Astrocyte of the cerebellum (primary cell): ENCODE data around the gene TNFRSF19.
A peak's percentile ranks its signal among the peaks of the same experiment; 100 is the strongest.

ENCODE experiments used
- DNase-seq: peaks from one replicate; pipeline ENCODE4 v3.0.0-alpha.2; 2011; ENCODE audit warnings: low read depth
- H3K4me3 ChIP-seq: 2 replicates; pipeline ENCODE4 v1.5.1; 2011; ENCODE audit warnings: mild to moderate bottlenecking, low read depth, low read length, moderate library complexity
- in situ Hi-C: cut with HindIII; loops from 2 replicates; pipeline ENCODE4 v1.10.0; 2017; ENCODE audit warnings: low sequenced_read_pairs
- TF ChIP-seq, protein P1 (sequence below): IDR thresholded peaks from 2 replicates; pipeline ENCODE4 v1.5.1; 2012; ENCODE audit warnings: low read length, low read depth, moderate library complexity, mild to moderate bottlenecking; ENCODE audit errors: missing control alignments

Gene TNFRSF19

GRCh38 chr13:23610966-23611491 is 40.8 kb downstream of the TNFRSF19 start:
- TF ChIP-seq, protein P1, sequence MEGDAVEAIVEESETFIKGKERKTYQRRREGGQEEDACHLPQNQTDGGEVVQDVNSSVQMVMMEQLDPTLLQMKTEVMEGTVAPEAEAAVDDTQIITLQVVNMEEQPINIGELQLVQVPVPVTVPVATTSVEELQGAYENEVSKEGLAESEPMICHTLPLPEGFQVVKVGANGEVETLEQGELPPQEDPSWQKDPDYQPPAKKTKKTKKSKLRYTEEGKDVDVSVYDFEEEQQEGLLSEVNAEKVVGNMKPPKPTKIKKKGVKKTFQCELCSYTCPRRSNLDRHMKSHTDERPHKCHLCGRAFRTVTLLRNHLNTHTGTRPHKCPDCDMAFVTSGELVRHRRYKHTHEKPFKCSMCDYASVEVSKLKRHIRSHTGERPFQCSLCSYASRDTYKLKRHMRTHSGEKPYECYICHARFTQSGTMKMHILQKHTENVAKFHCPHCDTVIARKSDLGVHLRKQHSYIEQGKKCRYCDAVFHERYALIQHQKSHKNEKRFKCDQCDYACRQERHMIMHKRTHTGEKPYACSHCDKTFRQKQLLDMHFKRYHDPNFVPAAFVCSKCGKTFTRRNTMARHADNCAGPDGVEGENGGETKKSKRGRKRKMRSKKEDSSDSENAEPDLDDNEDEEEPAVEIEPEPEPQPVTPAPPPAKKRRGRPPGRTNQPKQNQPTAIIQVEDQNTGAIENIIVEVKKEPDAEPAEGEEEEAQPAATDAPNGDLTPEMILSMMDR = no peak
- DNase-seq = peak; percentile 41
- in situ Hi-C loops = no loop called here
- no peak overlapping the region for H3K4me3 ChIP-seq

DNA sequence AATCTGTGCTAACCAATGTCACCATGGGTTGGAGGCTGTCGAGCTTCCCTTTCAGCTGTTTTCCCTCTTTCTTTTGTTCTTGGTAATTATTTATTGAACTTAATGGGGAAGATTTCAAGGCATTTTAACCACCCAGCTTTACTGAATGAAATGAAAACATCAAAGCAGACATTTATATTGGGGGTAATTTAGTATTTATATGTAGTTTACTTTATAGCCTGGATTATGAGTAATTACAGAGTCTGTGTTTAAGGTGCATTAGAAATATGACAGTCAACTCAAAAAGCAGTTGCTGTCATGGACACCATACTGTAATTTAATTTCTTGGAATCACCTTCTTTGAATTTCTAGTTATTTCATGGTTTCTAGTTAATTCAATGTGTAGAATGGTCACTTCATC is 42.0 kb downstream of the TNFRSF19 start:
- DNase-seq = no peak
- H3K4me3 ChIP-seq = no peak overlapping the region
- TF ChIP-seq, protein P1 = no peak
- in situ Hi-C loops = no loop called here

DNA sequence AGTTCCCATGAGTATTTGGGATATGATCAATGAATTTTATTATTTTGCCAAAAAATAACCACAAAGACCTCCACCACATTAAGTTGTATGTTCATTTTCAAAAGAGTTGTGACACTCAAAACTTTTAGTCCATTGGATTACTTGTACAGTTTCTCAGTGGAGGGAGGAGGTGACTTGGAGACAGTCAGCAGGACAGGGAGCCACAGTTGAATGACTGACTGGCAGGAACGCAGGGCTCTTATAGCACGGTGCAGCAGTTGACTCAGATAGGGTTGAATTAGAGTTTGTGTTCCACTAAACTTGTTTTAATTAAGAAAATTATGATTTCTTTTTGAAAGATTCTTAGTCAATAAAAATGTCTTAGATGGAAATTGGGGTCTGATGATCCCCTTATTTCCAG is 42.5 kb downstream of the TNFRSF19 start:
- TF ChIP-seq, protein P1 = no peak
- H3K4me3 ChIP-seq = no peak overlapping the region
- no peak for DNase-seq
- in situ Hi-C loops = no loop called here

- no peak for DNase-seq
- no peak overlapping the region for H3K4me3 ChIP-seq
- TF ChIP-seq, protein P1 = no peak
- in situ Hi-C loops = no loop called here
These were observed 43.4 kb downstream of the TNFRSF19 start for GRCh38 chr13:23613596-23613995.

- DNase-seq = no peak
- TF ChIP-seq, protein P1 = no peak
- in situ Hi-C loops = no loop called here
- H3K4me3 ChIP-seq = no peak overlapping the region
These were observed 45.3 kb downstream of the TNFRSF19 start for GRCh38 chr13:23615395-23616081.

DNA sequence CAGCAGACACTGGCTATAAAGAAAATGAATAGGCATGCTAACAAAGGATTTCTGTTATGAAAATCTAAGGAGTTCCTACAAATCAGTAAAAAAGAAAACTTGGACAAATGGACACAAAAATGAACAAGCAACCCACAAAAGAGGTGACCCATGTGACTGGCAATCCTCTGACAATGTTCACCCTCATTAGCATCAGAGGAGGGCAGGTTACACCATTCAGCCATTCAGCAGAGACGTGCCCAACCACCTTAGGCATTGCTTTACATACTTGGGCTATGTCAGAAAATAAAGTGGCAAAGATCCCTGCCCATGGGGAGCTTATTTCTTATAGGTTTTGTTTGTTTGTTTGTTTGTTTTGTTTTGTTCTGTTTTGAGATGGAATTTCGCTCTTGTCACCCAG is 46.0 kb downstream of the TNFRSF19 start:
- TF ChIP-seq, protein P1 = no peak
- H3K4me3 ChIP-seq = no peak overlapping the region
- DNase-seq = no peak
- in situ Hi-C loops = no loop called here
